K562 (cell line): ENCODE measurements around the gene CTNNA3. TPM values are rescaled to one million over a fixed set of nuclear protein-coding genes. Genes with fewer than 3 reads are reported as not detected.

Experiments used
- BRD4 ChIP-seq: fragments of 200-600 bp; sonication (generic); IDR thresholded peaks from 2 replicates; pipeline ENCODE4 v1.6.1; 2017; ENCODE audit warnings: inconsistent platforms
- DEAF1 ChIP-seq: fragments of 450-650 bp; formaldehyde crosslinking; IDR thresholded peaks from 2 replicates; pipeline ENCODE4 v1.4.0; 2020; ENCODE audit warnings: mild to moderate bottlenecking, moderate library complexity
- HCFC1 ChIP-seq: IDR thresholded peaks from 2 replicates; pipeline ENCODE4 v1.6.1; 2012; ENCODE audit warnings: low read depth, low read length, improper control_type of control experiment
- SP1 ChIP-seq: sonication (generic); formaldehyde crosslinking; IDR thresholded peaks from 2 replicates; pipeline ENCODE4 v1.8.1; 2022; ENCODE audit warnings: mild to moderate bottlenecking, missing genetic modification reagents
- STAG1 ChIP-seq: sonication (generic); formaldehyde crosslinking; IDR thresholded peaks from 2 replicates; pipeline ENCODE4 v1.5.0; 2020; ENCODE audit warnings: missing genetic modification reagents, borderline replicate concordance
- ZNF146 ChIP-seq: IDR thresholded peaks from one replicate; pipeline ENCODE4 v1.6.1; 2018; ENCODE audit warnings: missing compliant biosample characterization; ENCODE audit not compliant: unreplicated experiment
- polyA plus RNA-seq, 8 experiments: library from polyadenylated mRNA; depleted of rRNA in 4 of 8; stranded (reverse) in 5 of 8; unstranded in 3 of 8; fragments of >200 nt; fragmentation: Nextera tagmentation in 2 of 8; fragmentation: Illumina TruSeq in 1 of 8; extraction: Ambion mirVana in 2 of 8; extraction: Trizol in 1 of 8; gene quantifications; 2 replicates each; pipeline versions ENCODE4 v1.2.1 to v1.2.3, GENCODE V29; 2011 to 2014; ENCODE audit warnings: inconsistent platforms in 1 of 8, missing spikeins in 1 of 8
- total RNA-seq, 7 experiments: library from RNA; depleted of rRNA in 6 of 7; stranded (reverse); fragments of >200 nt in 6 of 7; fragmentation: Illumina TruSeq in 2 of 7; extraction: Trizol in 2 of 7; gene quantifications; 2 replicates each; pipeline versions ENCODE4 v1.2.1 to v1.2.3, GENCODE V29; 2011 to 2021; ENCODE audit warnings: low replicate concordance in 1 of 7
- TF ChIP-seq, protein P1 (sequence below): sonication (generic); formaldehyde crosslinking; IDR thresholded peaks from 2 replicates; pipeline ENCODE4 v1.8.1; 2023; ENCODE audit warnings: mild to moderate bottlenecking, missing genetic modification reagents
- TF ChIP-seq, protein P2 (sequence below): fragments of 450-650 bp; IDR thresholded peaks from 2 replicates; pipeline ENCODE4 v1.6.1; 2016; ENCODE audit warnings: mild to moderate bottlenecking, moderate library complexity

CTNNA3 gene
- total and polyA plus RNA-seq, 9 of the 15 experiments (the other 6 are each of a cell fraction or from before 2014, with no cell fraction given): 0.04 TPM; not detected in 8

- TF ChIP-seq, protein P1, sequence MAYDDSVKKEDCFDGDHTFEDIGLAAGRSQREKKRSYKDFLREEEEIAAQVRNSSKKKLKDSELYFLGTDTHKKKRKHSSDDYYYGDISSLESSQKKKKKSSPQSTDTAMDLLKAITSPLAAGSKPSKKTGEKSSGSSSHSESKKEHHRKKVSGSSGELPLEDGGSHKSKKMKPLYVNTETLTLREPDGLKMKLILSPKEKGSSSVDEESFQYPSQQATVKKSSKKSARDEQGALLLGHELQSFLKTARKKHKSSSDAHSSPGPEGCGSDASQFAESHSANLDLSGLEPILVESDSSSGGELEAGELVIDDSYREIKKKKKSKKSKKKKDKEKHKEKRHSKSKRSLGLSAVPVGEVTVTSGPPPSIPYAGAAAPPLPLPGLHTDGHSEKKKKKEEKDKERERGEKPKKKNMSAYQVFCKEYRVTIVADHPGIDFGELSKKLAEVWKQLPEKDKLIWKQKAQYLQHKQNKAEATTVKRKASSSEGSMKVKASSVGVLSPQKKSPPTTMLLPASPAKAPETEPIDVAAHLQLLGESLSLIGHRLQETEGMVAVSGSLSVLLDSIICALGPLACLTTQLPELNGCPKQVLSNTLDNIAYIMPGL: no peak
- TF ChIP-seq ZNF146 (no peak), BRD4 (no peak), DEAF1 (CRISPR knock-in tag) (no peak), HCFC1 (no peak), SP1 (CRISPR knock-in tag) (no peak), STAG1 (CRISPR knock-in tag) (no peak)
- TF ChIP-seq, protein P2, sequence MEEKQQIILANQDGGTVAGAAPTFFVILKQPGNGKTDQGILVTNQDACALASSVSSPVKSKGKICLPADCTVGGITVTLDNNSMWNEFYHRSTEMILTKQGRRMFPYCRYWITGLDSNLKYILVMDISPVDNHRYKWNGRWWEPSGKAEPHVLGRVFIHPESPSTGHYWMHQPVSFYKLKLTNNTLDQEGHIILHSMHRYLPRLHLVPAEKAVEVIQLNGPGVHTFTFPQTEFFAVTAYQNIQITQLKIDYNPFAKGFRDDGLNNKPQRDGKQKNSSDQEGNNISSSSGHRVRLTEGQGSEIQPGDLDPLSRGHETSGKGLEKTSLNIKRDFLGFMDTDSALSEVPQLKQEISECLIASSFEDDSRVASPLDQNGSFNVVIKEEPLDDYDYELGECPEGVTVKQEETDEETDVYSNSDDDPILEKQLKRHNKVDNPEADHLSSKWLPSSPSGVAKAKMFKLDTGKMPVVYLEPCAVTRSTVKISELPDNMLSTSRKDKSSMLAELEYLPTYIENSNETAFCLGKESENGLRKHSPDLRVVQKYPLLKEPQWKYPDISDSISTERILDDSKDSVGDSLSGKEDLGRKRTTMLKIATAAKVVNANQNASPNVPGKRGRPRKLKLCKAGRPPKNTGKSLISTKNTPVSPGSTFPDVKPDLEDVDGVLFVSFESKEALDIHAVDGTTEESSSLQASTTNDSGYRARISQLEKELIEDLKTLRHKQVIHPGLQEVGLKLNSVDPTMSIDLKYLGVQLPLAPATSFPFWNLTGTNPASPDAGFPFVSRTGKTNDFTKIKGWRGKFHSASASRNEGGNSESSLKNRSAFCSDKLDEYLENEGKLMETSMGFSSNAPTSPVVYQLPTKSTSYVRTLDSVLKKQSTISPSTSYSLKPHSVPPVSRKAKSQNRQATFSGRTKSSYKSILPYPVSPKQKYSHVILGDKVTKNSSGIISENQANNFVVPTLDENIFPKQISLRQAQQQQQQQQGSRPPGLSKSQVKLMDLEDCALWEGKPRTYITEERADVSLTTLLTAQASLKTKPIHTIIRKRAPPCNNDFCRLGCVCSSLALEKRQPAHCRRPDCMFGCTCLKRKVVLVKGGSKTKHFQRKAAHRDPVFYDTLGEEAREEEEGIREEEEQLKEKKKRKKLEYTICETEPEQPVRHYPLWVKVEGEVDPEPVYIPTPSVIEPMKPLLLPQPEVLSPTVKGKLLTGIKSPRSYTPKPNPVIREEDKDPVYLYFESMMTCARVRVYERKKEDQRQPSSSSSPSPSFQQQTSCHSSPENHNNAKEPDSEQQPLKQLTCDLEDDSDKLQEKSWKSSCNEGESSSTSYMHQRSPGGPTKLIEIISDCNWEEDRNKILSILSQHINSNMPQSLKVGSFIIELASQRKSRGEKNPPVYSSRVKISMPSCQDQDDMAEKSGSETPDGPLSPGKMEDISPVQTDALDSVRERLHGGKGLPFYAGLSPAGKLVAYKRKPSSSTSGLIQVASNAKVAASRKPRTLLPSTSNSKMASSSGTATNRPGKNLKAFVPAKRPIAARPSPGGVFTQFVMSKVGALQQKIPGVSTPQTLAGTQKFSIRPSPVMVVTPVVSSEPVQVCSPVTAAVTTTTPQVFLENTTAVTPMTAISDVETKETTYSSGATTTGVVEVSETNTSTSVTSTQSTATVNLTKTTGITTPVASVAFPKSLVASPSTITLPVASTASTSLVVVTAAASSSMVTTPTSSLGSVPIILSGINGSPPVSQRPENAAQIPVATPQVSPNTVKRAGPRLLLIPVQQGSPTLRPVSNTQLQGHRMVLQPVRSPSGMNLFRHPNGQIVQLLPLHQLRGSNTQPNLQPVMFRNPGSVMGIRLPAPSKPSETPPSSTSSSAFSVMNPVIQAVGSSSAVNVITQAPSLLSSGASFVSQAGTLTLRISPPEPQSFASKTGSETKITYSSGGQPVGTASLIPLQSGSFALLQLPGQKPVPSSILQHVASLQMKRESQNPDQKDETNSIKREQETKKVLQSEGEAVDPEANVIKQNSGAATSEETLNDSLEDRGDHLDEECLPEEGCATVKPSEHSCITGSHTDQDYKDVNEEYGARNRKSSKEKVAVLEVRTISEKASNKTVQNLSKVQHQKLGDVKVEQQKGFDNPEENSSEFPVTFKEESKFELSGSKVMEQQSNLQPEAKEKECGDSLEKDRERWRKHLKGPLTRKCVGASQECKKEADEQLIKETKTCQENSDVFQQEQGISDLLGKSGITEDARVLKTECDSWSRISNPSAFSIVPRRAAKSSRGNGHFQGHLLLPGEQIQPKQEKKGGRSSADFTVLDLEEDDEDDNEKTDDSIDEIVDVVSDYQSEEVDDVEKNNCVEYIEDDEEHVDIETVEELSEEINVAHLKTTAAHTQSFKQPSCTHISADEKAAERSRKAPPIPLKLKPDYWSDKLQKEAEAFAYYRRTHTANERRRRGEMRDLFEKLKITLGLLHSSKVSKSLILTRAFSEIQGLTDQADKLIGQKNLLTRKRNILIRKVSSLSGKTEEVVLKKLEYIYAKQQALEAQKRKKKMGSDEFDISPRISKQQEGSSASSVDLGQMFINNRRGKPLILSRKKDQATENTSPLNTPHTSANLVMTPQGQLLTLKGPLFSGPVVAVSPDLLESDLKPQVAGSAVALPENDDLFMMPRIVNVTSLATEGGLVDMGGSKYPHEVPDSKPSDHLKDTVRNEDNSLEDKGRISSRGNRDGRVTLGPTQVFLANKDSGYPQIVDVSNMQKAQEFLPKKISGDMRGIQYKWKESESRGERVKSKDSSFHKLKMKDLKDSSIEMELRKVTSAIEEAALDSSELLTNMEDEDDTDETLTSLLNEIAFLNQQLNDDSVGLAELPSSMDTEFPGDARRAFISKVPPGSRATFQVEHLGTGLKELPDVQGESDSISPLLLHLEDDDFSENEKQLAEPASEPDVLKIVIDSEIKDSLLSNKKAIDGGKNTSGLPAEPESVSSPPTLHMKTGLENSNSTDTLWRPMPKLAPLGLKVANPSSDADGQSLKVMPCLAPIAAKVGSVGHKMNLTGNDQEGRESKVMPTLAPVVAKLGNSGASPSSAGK: no peak
Observed at GRCh38 chr10:67043041-67043440, 653.0 kb downstream of the CTNNA3 start (continued).
